Measurements from ENCODE around the gene VGLL2. TPM values are rescaled to one million over a fixed set of nuclear protein-coding genes. Genes with fewer than 3 reads are reported as not detected.

VGLL2 gene
- total and polyA plus RNA-seq, 2 of the 13 experiments (the other 11 are each of a cell fraction or from before 2014, with no cell fraction given): not detected

DNA sequence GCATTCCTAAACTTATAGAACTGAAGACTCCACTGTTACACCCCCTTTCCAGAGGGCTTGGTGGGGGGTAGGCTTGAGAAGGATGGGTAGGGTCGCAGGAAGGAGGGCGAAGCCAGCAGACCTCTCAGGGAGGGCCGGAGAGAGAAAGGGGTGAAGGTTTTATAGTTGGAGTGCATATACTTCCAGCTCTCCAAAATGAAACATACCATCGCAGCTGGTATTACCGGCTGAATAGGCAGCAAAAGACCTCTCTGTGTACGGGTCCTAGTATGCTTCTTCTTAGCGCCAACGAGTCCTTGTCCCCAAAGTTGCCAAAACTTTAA, 1.0 kb upstream of the VGLL2 start:
- FAIRE-seq (no peak), ATAC-seq (peak; percentile 4; the same call in 1 of the 3 replicates), DNase-seq (ENCODE audit: low spot score) (no peak)
- intact Hi-C loops (cut with micrococcal nuclease; ENCODE audit: unreplicated experiment): no loop called here
- Histone ChIP-seq H3K4me3 (replicated peaks in 1 of 3; ENCODE audit: insufficient read depth in 1 of 3, low read depth in 2 of 3, low read length in 3 of 3) (peak overlapping the region in 1 of 3 experiments; percentile 59; a peak in 1 of 6 replicates), H3K27me3 (ENCODE audit: control insufficient read depth in 1 of 2, insufficient read depth in 2 of 2, low read length in 2 of 2) (peaks cover 18 to 68% of the 10 kb centered on the region in 2 experiments), H3K9me3 (ENCODE audit: low read length) (no peaks in the 10 kb centered on the region), H3K79me2 (ENCODE audit: insufficient read depth, low read length) (no peaks in the 10 kb centered on the region), H3K4me2 (ENCODE audit: low read depth, low read length) (peak overlapping the region; percentile 60), H3K27ac (ENCODE audit: extremely low read length, insufficient read depth, low read length) (no peak overlapping the region), H3K36me3 (replicated peaks in 1 of 2; ENCODE audit: control insufficient read depth in 1 of 2, insufficient read depth in 2 of 2, low read length in 2 of 2) (no peaks in the 10 kb centered on the region), H3K9ac (ENCODE audit: insufficient read depth, low read depth, low read length) (no peak overlapping the region), H4K20me1 (ENCODE audit: insufficient read depth, low read length) (no peaks in the 10 kb centered on the region), H3K4me1 (ENCODE audit: insufficient read depth, low read length) (peaks cover 19% of the 10 kb centered on the region), H2AFZ (ENCODE audit: low read length) (no peak overlapping the region)
- TF ChIP-seq PTBP1 (IDR thresholded peaks at IDR 0.05; ENCODE audit: low read depth, low read length, poor library complexity, severe bottlenecking) (no peak), RAD21 (CRISPR knock-in tag; IDR thresholded peaks at IDR 0.05) (no peak), BCL6 (CRISPR knock-in tag; IDR thresholded peaks at IDR 0.05) (no peak), NR3C1 (CRISPR knock-in tag; IDR thresholded peaks at IDR 0.05) (no peak), ZNF235 (CRISPR knock-in tag; IDR thresholded peaks at IDR 0.05; ENCODE audit: borderline replicate concordance) (no peak), SNAI1 (CRISPR knock-in tag; IDR thresholded peaks at IDR 0.05; ENCODE audit: borderline replicate concordance) (no peak), ZNF296 (CRISPR knock-in tag; conservative IDR thresholded peaks at IDR 0.05) (no peak), PRMT3 (CRISPR knock-in tag; IDR thresholded peaks at IDR 0.05; ENCODE audit: borderline replicate concordance, low read depth) (no peak), ASH2L (IDR thresholded peaks at IDR 0.05; ENCODE audit: insufficient read length, low read depth, low read length) (no peak), TSC22D2 (CRISPR knock-in tag; IDR thresholded peaks at IDR 0.05; ENCODE audit: borderline replicate concordance) (no peak), ZBTB38 (CRISPR knock-in tag; IDR thresholded peaks at IDR 0.05) (no peak), ZNF124 (CRISPR knock-in tag; IDR thresholded peaks at IDR 0.05) (no peak), NCOA2 (CRISPR knock-in tag; IDR thresholded peaks at IDR 0.05) (no peak)
- TF ChIP-seq, protein P1, sequence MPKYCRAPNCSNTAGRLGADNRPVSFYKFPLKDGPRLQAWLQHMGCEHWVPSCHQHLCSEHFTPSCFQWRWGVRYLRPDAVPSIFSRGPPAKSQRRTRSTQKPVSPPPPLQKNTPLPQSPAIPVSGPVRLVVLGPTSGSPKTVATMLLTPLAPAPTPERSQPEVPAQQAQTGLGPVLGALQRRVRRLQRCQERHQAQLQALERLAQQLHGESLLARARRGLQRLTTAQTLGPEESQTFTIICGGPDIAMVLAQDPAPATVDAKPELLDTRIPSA (CRISPR knock-in tag; IDR thresholded peaks at IDR 0.05; ENCODE audit: borderline replicate concordance): no peak
- no TSS peak for BruUV-seq (replicated peaks)
- in situ Hi-C loops (cut with HindIII; ENCODE audit: extremely low pct_ligation_motif_present, low pct_unique_long_range_greater_than_20kb): no loop called here
- WGBS (ENCODE audit: low lambda C conversion rate): 20% methylated on average over 8 of the region's 8 CpGs
- CTCF ChIA-PET (ENCODE audit: low intra/inter-chr PET ratio, low total read pairs): no interaction called here
- POLR2A ChIA-PET: no interaction called here
